ENCODE results near the gene TLE6.

DNA sequence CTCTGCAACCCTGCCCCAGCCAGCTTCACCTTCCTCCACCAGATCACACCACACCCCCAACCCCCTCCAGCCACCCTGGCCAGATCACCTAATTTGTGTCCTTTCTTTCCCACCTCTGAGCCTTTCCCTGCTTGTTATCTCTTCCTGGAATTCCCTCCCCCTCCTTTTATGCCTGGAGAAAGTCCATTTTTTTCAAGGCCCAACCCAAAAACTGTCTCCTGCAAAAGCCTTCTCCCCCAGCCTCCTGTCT is 57.0 kb downstream of the TLE6 start:
- TF ChIP-seq, protein P1, sequence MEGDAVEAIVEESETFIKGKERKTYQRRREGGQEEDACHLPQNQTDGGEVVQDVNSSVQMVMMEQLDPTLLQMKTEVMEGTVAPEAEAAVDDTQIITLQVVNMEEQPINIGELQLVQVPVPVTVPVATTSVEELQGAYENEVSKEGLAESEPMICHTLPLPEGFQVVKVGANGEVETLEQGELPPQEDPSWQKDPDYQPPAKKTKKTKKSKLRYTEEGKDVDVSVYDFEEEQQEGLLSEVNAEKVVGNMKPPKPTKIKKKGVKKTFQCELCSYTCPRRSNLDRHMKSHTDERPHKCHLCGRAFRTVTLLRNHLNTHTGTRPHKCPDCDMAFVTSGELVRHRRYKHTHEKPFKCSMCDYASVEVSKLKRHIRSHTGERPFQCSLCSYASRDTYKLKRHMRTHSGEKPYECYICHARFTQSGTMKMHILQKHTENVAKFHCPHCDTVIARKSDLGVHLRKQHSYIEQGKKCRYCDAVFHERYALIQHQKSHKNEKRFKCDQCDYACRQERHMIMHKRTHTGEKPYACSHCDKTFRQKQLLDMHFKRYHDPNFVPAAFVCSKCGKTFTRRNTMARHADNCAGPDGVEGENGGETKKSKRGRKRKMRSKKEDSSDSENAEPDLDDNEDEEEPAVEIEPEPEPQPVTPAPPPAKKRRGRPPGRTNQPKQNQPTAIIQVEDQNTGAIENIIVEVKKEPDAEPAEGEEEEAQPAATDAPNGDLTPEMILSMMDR (IDR thresholded peaks at IDR 0.05; ENCODE audit: low read depth, low read length, poor library complexity, severe bottlenecking) = no peak
- no peak for TF ChIP-seq EZH2phosphoT487 (IDR thresholded peaks at IDR 0.05; ENCODE audit: borderline replicate concordance, low read length)
